NCI-H748 (cell line): ENCODE data around the gene SF3B4.
"Not testable (repeated sequence)": the region's sequence is repeated elsewhere in the genome, so short reads cannot be mapped to it uniquely, and the experiment has no call there.

Experiments used
- DNase-seq: peaks from one replicate; lab custom pipeline; 2025; ENCODE audit not compliant: unreplicated experiment; lab: John Stamatoyannopoulos, UW

SF3B4 gene

GRCh38 chr1:149927563-149928400 lies at the start of gene SF3B4:
SF3B4 (minus strand) TSS chr1:149927803; CDS start chr1:149927759, 44 bp downstream.
- DNase-seq: peak; percentile 96

- DNase-seq: peak; percentile 85
These were observed 49.7 kb upstream of the SF3B4 start for GRCh38 chr1:149977345-149977744.

- no peak for DNase-seq
These were observed 44.9 kb upstream of the SF3B4 start for GRCh38 chr1:149972547-149972946.

- DNase-seq: no peak
These were observed 40.0 kb upstream of the SF3B4 start for GRCh38 chr1:149967646-149968045.

- DNase-seq: no peak
These were observed 39.4 kb upstream of the SF3B4 start for GRCh38 chr1:149967041-149967440.

GRCh38 chr1:149966405-149966804 lies 38.8 kb upstream of the SF3B4 start:
- DNase-seq: no peak

GRCh38 chr1:149965440-149965839 lies 37.8 kb upstream of the SF3B4 start:
- no peak for DNase-seq

GRCh38 chr1:149963358-149963757 lies 35.8 kb upstream of the SF3B4 start:
- no peak for DNase-seq

GRCh38 chr1:149962736-149963135 lies 35.1 kb upstream of the SF3B4 start:
- no peak for DNase-seq

- peak; percentile 73 for DNase-seq
These were observed 34.5 kb upstream of the SF3B4 start for GRCh38 chr1:149962039-149962647.

- DNase-seq: not testable (repeated sequence)
These were observed 29.9 kb upstream of the SF3B4 start for GRCh38 chr1:149957548-149957947.

GRCh38 chr1:149949911-149950310 lies 22.3 kb upstream of the SF3B4 start:
- no peak for DNase-seq

GRCh38 chr1:149945206-149945605 lies 17.6 kb upstream of the SF3B4 start:
- DNase-seq: no peak

- DNase-seq: no peak
These were observed 15.3 kb upstream of the SF3B4 start for GRCh38 chr1:149942885-149943284.

GRCh38 chr1:149942207-149942606 lies 14.6 kb upstream of the SF3B4 start:
- DNase-seq: peak; percentile 4

- no peak for DNase-seq
These were observed 12.8 kb upstream of the SF3B4 start for GRCh38 chr1:149940427-149940826.

- DNase-seq: not testable (repeated sequence)
These were observed 11.0 kb upstream of the SF3B4 start for GRCh38 chr1:149938668-149939003.

- no peak for DNase-seq
These were observed 10.2 kb upstream of the SF3B4 start for GRCh38 chr1:149937759-149938158.

- DNase-seq: peak; percentile 59
These were observed 9.5 kb upstream of the SF3B4 start for GRCh38 chr1:149936992-149937705.

GRCh38 chr1:149936170-149936991 lies 8.8 kb upstream of the SF3B4 start, which contains the start of gene MTMR11:
MTMR11 (minus strand) TSS chr1:149936879; CDS start chr1:149936647, 232 bp downstream.
- DNase-seq: peak; percentile 40

GRCh38 chr1:149934356-149934755 lies 6.8 kb upstream of the SF3B4 start:
- no peak for DNase-seq
